Endodermal cell (in vitro differentiated cells): Measurements from ENCODE around the gene POU2AF1. TPM values are rescaled to one million over a fixed set of nuclear protein-coding genes. Genes with fewer than 3 reads are reported as not detected.

Source experiments
- DNase-seq: peaks from one replicate; pipeline ENCODE4 v3.0.0-alpha.2; 2017
- H3K27ac ChIP-seq: 2 replicates; pipeline ENCODE4 v1.5.1; 2013; ENCODE audit warnings: mild to moderate bottlenecking, low read depth, low read length, moderate library complexity
- H3K27me3 ChIP-seq: 2 replicates; pipeline ENCODE4 v1.6.1; 2013; ENCODE audit warnings: mild to moderate bottlenecking, low read length, moderate library complexity; ENCODE audit not compliant: insufficient read depth, control insufficient read depth, poor library complexity, severe bottlenecking
- H3K36me3 ChIP-seq: 2 replicates; pipeline ENCODE4 v1.7.0; 2013; ENCODE audit warnings: mild to moderate bottlenecking, low read length, moderate library complexity; ENCODE audit not compliant: control insufficient read depth, insufficient read depth
- H3K4me1 ChIP-seq: one replicate; pipeline ENCODE4 v1.7.0; 2013; ENCODE audit warnings: low read length; ENCODE audit not compliant: control insufficient read depth, insufficient read depth
- H3K4me3 ChIP-seq: 2 replicates; pipeline ENCODE4 v1.5.1; 2013; ENCODE audit warnings: mild to moderate bottlenecking, low read length, moderate library complexity
- H3K9ac ChIP-seq: 2 replicates; pipeline ENCODE4 v1.6.1; 2013; ENCODE audit warnings: mild to moderate bottlenecking, low read length, moderate library complexity; ENCODE audit not compliant: poor library complexity, severe bottlenecking; ENCODE audit errors: extremely low read depth
- H3K9me3 ChIP-seq: 2 replicates; pipeline ENCODE4 v1.6.1; 2013; ENCODE audit warnings: mild to moderate bottlenecking, low read length, moderate library complexity; ENCODE audit not compliant: control insufficient read depth
- H3K27ac Mint-ChIP-seq: 2 replicates; pipeline ENCODE4 v1.8.0; 2020; ENCODE audit warnings: mixed read lengths
- H3K27me3 Mint-ChIP-seq: 2 replicates; pipeline ENCODE4 v1.8.0; 2021; ENCODE audit warnings: mild to moderate bottlenecking, mixed read lengths; ENCODE audit not compliant: insufficient read depth
- H3K36me3 Mint-ChIP-seq: 2 replicates; pipeline ENCODE4 v1.8.0; 2020; ENCODE audit warnings: low read depth, mixed read lengths
- H3K4me1 Mint-ChIP-seq: 2 replicates; pipeline ENCODE4 v1.8.0; 2020; ENCODE audit warnings: mixed read lengths
- H3K4me3 Mint-ChIP-seq: 2 replicates; pipeline ENCODE4 v1.8.0; 2020; ENCODE audit warnings: mild to moderate bottlenecking, moderate library complexity, mixed read lengths
- H3K9me3 Mint-ChIP-seq: 2 replicates; pipeline ENCODE4 v1.8.0; 2020; ENCODE audit warnings: mild to moderate bottlenecking, mixed read lengths
- WGBS, 2 experiments: methylation state at CpG; one replicate each; pipeline versions ENCODE4 v1.1.5 to v1.1.7; 2013; ENCODE audit warnings: missing lambda C conversion rate in 2 of 2, mixed read lengths in 1 of 2; ENCODE audit not compliant: insufficient coverage in 1 of 2, insufficient read length in 1 of 2; 5-methylcytosine and 5-hydroxymethylcytosine counted together
- total RNA-seq, 2 donors: library from RNA; stranded (reverse); fragmentation: NEBNext Ultra II Directional in 1 of 2; extraction: Animal tissue kit (Norgen Biotek cat#: 25700) in 1 of 2; gene quantifications; 2 replicates in 1 of 2; 3 replicates in 1 of 2; pipeline ENCODE4 v1.2.1, GENCODE V29; 2021
- TF ChIP-seq, protein P1 (sequence below): fragments of 200-600 bp; sonication (generic); conservative IDR thresholded peaks from 2 replicates; pipeline ENCODE4 v1.5.0; 2021; ENCODE audit warnings: antibody characterized with exemption, mild to moderate bottlenecking

The POU2AF1 gene
- total RNA-seq, 2 donors from 2014 or later: 0.46 to 0.77 TPM

DNA sequence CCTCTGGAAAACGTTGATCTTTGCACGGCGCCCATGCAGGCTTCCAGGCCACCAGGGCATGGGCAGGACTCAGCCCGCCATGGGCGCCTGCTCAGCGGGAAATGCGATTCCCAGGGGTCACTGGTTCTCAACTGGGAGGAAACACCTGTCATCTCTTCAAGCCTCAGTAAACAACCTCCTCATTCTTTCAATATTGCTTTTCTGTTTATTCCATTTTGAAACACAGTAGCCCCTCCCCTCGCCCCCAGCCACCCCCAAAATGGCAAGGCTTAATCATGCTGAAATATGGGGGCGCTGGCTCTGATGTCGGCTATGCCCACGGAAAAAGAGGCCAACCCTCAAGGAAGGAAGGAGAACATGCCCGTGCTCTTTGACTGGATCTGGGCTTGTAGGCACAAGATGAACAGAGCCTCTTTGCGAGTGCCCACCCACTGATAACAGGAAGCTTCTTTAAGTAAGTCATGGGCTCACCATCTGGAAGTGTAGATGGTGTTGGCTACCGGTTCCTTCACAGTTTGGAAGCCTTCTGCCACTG lies 594 bp upstream of the POU2AF1 start:
- Mint-ChIP-seq H3K4me3 (no peak overlapping the region), H3K36me3 (no peaks in the 10 kb centered on the region), H3K4me1 (peaks cover 11% of the 10 kb centered on the region), H3K27ac (no peak overlapping the region), H3K9me3 (no peaks in the 10 kb centered on the region), H3K27me3 (peaks cover 4% of the 10 kb centered on the region)
- H3K4me1 ChIP-seq: no peaks in the 10 kb centered on the region
- TF ChIP-seq, protein P1, sequence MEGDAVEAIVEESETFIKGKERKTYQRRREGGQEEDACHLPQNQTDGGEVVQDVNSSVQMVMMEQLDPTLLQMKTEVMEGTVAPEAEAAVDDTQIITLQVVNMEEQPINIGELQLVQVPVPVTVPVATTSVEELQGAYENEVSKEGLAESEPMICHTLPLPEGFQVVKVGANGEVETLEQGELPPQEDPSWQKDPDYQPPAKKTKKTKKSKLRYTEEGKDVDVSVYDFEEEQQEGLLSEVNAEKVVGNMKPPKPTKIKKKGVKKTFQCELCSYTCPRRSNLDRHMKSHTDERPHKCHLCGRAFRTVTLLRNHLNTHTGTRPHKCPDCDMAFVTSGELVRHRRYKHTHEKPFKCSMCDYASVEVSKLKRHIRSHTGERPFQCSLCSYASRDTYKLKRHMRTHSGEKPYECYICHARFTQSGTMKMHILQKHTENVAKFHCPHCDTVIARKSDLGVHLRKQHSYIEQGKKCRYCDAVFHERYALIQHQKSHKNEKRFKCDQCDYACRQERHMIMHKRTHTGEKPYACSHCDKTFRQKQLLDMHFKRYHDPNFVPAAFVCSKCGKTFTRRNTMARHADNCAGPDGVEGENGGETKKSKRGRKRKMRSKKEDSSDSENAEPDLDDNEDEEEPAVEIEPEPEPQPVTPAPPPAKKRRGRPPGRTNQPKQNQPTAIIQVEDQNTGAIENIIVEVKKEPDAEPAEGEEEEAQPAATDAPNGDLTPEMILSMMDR: no peak
- H3K4me3 ChIP-seq: no peak overlapping the region
- H3K9ac ChIP-seq: no peak overlapping the region
- WGBS, 2 experiments: 91 to 92% methylated on average over 10 to 14 of the region's 14 CpGs
- DNase-seq: no peak
- no peak overlapping the region for H3K27ac ChIP-seq
- no peaks in the 10 kb centered on the region for H3K9me3 ChIP-seq
- H3K36me3 ChIP-seq: no peaks in the 10 kb centered on the region
- H3K27me3 ChIP-seq: no peaks in the 10 kb centered on the region

DNA sequence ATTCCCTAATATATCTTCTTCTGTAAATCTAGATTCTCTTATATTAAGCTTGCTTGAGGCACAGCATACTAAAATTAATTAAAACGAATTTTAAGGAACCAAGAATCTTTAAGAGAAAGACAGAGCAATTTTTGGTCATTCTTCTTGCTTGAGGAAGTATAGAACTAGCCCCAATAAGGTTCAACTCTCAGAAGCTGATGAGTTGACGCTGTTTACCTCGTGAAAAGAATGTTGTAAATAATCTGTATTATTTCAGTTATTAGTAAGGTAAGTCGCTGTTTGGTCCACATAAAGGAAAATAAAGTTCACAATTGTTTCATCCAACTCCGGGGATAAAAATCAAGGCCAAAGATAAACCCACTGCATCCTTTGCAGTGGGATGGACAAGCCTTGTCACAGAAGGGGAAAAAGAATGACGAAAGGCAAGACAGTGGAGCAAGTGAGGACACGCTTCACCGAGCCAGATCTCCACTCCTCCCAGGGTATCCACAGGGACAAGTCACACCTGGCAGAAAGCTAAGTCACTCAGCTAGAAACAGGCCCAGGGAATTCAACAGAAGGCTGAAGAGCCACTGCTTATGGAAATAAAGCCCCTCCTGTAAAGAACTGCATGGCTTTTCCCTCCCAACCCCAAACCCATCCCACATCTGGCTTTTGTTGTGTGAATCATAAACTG lies 752 bp downstream of the POU2AF1 start:
- DNase-seq: no peak
- 81 to 96% methylated on average over 4 to 8 of the region's 8 CpGs for WGBS, 2 experiments
- Histone ChIP-seq H3K27me3 (no peaks in the 10 kb centered on the region), H3K4me1 (no peaks in the 10 kb centered on the region), H3K9me3 (no peaks in the 10 kb centered on the region), H3K4me3 (no peak overlapping the region), H3K9ac (no peak overlapping the region), H3K27ac (no peak overlapping the region), H3K36me3 (no peaks in the 10 kb centered on the region)
- H3K27ac Mint-ChIP-seq: no peak overlapping the region
- no peak overlapping the region for H3K4me3 Mint-ChIP-seq
- H3K4me1 Mint-ChIP-seq: peaks cover 11% of the 10 kb centered on the region
- TF ChIP-seq, protein P1: no peak
- no peaks in the 10 kb centered on the region for H3K9me3 Mint-ChIP-seq
- H3K27me3 Mint-ChIP-seq: peaks cover 4% of the 10 kb centered on the region
- no peaks in the 10 kb centered on the region for H3K36me3 Mint-ChIP-seq

DNA sequence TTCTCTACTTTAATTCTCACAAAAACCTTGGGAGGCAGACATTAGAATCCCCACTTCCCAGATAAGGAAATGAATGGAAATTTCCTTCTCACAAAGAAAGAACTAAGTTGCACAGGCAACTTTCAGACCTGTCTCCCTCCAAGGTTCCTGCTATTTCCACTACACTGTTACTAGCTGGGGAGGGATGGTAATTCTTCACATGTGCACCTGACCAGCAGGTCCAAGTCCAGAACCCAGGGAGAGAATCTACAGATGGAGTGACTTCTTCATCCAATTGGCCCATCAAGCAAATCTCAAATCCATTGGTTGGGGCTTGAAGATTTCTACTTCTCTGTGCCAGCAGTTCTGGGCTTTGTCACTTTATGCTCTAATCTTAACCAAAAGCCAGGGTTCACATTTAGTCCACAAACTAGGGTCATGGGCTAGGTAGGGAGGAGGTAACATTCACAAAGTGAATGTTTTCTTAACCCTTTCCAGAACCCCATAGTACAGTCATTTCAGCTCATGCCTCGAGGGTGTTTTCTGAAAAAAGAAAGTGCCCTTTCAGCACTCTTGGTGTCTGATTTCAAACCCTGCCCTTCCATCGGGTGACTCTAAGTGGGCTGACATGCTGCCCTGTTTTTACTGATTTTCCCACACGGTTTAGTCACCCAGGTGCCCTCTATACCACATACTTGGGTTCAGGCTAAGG lies 2.7 kb downstream of the POU2AF1 start:
- H3K4me3 ChIP-seq: no peak overlapping the region
- H3K4me1 Mint-ChIP-seq: peaks cover 11% of the 10 kb centered on the region
- peaks cover 10% of the 10 kb centered on the region for H3K27me3 Mint-ChIP-seq
- TF ChIP-seq, protein P1: no peak
- DNase-seq: no peak
- no peaks in the 10 kb centered on the region for H3K4me1 ChIP-seq
- H3K4me3 Mint-ChIP-seq: no peak overlapping the region
- H3K9me3 ChIP-seq: no peaks in the 10 kb centered on the region
- no peaks in the 10 kb centered on the region for H3K36me3 ChIP-seq
- H3K27ac Mint-ChIP-seq: no peak overlapping the region
- no peaks in the 10 kb centered on the region for H3K9me3 Mint-ChIP-seq
- no peaks in the 10 kb centered on the region for H3K36me3 Mint-ChIP-seq
- no peak overlapping the region for H3K27ac ChIP-seq
- WGBS, 2 experiments: 65 to 86% methylated on average over 3 of the region's 3 CpGs
- no peak overlapping the region for H3K9ac ChIP-seq
- peaks cover 2% of the 10 kb centered on the region for H3K27me3 ChIP-seq
